Measurements from ENCODE around the gene DST.
"Not testable (repeated sequence)": the region's sequence is repeated elsewhere in the genome, so short reads cannot be mapped to it uniquely, and the experiment has no call there.

The DST gene

DNA sequence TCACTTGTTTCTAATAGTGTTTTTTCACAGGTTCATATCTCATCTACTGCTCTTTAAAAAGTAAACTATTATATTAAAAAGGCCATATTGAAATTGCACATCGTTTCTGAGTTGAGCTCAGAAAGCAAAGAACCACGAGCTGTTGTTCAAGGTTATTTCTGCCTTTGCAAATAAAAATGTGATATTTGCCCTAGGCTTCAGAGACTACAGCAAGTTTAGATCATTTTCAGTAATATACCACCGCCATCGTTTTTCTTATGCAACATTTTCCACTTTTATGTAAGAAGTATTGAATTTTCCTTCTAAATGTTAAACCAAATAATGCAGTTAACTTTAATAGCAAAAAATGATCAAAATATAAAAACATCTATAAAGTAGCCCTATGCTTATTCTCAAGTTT, 71.1 kb downstream of the DST start:
- DNase-seq (ENCODE audit: low spot score): no peak

- DNase-seq (ENCODE audit: low spot score): peak; percentile 7
These were observed 72.0 kb downstream of the DST start for GRCh38 chr6:56570413-56571359.

DNA sequence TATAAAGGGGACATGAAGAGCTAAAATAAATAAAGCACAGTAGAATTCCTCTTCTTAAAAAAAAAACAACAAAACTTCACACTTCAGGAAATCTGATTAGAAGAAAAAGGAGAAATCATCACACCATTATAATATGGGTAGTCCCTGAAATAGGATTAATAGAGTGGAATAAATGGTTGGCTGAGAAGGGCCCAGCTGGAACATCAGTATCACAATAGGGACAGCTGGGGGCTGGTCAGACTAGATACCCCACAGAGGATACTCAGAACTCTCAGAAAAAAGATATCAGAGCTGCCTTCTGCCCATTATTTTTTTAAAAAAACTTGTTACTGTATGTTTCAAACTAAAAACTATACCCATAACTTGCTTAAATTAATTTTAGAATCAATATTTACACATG, 75.2 kb downstream of the DST start:
- DNase-seq (ENCODE audit: low spot score): no peak

- DNase-seq (ENCODE audit: low spot score): not testable (repeated sequence)
These were observed 80.0 kb downstream of the DST start for GRCh38 chr6:56562730-56563129.

- DNase-seq (ENCODE audit: low spot score): no peak
These were observed 85.7 kb downstream of the DST start for GRCh38 chr6:56556751-56557540.

DNA sequence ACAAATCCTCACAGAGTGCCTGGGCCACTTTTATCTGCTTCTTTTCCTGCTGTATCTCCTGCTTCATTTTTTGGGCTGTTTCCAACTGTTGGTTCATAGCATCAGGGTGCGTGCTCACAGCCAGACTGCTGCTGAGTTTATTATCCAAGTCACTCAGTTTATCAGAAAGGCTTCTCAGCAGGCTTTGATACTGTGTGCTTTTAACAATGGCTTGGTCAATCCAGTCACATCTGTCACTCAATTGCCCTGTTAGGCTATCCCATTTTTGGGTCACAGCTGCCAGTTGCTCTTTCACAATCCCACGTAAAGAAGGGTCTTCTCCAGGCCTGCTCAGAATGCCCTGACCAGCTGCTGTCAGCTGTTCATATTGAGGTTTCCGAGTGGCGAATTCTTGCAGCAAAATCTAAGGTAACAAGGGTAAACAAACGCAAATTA, 87.2 kb downstream of the DST start:
- DNase-seq (ENCODE audit: low spot score): no peak

- no peak for DNase-seq (ENCODE audit: low spot score)
These were observed 90.2 kb downstream of the DST start for GRCh38 chr6:56552187-56553130.

DNA sequence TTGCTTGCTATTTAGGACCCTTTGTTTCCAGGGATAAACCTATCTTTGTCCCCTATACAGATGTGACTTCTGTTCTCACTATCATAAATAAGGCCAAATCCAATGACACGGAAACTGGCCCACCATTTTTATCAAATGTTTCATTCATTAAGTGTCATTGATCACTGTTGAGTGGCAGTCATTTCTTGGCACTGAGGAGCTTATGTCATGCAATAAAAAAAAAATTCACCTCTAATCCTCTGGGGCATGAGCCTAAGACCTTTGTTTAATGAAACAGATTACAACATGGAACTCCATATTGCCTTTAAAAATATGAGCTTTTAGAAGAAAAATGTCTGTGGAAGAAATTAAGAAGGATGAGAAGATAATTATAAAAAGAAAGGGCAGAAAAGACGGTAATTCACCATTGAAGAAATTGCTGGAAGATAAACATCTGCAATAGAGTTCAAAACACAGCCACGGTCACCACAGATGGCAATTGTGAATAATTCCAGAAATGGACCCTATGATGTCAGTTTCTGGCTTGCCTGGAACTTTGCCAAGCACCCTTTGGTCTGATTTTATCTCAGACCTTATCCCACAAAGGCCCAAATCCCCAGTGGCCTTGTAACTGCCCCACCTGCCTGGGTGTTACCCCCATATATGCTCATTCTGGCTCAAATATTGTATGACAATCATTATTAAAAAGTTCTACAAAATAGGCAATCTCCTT, 91.1 kb downstream of the DST start:
- DNase-seq (ENCODE audit: low spot score): no peak

- no peak for DNase-seq (ENCODE audit: low spot score)
These were observed 92.4 kb downstream of the DST start for GRCh38 chr6:56550301-56550700.

- DNase-seq (ENCODE audit: low spot score): no peak
These were observed 93.7 kb downstream of the DST start for GRCh38 chr6:56549014-56549413.

GRCh38 chr6:56547687-56548086, 95.0 kb downstream of the DST start:
- DNase-seq (ENCODE audit: low spot score): no peak

DNA sequence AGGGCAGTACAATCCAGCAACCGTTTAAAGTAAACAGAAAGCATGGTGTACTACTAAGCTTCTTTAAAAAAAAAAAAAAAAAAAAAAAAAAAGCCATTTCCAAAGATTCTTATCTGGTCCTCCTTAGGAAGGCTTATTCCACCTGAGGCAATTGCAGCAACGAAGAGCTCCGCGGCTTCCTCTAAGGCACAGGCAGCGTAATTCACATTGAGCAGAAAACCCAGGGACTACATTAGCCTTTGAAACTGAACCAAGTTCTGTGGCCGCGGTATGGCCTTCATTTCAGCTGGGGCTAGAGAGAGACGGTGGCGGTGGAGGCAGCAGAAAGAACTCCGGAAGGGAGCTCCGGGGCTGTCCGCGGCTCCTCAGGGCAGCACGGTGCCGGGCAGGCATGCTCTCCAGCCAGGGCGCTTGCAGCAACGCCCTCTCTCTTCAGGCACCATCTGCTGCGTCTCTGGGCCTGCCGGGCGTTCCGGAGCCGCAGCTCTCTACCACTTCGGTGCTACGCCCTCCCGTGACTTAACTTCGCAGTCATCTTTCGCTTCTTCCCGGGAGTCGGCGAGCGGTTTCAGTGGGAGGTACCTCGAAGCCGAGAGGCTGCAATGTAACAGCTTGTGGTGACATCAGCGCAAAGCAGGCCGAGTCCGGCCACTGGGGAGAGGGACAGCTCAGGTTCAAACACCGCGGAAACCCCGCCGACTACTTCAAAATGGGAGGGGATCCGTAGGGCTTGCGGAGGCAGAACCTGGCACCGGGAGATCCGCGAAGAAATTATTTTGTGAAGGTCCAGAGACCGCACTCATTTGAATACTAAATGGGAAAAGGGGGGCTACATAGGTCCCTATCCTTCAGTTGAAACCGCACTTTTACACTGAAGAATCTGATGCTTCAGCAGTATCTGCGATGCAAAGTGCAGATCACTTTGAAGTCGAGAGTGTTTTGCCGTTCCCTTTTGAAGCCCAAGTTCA, 100.0 kb downstream of the DST start:
- DNase-seq (ENCODE audit: low spot score): peak; percentile 20

DNA sequence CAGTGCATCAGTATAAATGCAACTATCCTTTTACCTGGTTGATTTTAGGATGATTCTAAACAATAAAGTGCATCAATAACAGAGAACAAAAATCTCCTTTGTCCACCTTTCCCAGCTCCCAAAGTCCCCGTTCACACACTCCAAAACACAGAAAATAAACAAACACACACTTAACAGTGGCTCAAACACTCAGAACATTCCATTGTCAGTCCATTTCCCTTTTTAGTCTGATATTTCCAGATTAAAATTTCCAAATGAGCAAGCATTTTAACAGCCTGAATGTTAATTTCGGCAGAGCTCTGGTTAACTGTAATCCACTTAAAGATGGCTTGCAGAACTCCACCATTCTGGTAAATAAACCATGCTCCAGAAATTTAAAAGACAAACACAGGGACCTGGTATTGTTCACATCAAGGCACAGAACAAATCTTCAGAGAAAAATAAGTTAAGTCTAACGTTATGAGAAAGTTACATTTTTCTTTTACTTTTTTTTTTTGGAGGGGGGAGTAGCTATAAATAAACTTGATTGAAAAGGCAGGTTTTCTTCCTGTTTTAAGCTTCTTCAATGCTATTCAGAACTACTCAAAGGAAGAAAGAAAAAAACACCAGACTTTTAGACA, 100.8 kb downstream of the DST start:
- DNase-seq (ENCODE audit: low spot score): no peak

GRCh38 chr6:56541030-56541600, 101.6 kb downstream of the DST start:
- no peak for DNase-seq (ENCODE audit: low spot score)

- DNase-seq (ENCODE audit: low spot score): no peak
These were observed 102.3 kb downstream of the DST start for GRCh38 chr6:56540232-56541029.

GRCh38 chr6:56539527-56540105, 103.1 kb downstream of the DST start:
- DNase-seq (ENCODE audit: low spot score): no peak

DNA sequence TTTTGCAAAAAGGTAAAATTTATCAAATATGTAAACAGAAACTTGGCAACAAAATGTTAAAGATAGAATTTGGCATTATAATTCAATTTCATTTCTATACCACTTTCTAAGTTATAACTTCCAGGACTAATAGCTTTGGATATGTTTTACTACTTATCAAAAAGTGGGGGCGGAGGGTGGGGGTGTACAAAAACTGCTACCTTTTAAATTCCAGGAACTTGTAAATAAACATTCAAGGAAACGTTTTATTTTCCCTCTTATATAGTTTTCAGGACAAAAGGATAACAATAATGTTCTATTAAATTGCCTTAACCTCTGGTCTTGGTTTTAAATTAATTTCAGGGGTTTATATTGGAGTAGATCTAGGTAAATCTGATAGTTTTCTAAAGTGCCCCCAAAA, 103.8 kb downstream of the DST start:
- no peak for DNase-seq (ENCODE audit: low spot score)

DNA sequence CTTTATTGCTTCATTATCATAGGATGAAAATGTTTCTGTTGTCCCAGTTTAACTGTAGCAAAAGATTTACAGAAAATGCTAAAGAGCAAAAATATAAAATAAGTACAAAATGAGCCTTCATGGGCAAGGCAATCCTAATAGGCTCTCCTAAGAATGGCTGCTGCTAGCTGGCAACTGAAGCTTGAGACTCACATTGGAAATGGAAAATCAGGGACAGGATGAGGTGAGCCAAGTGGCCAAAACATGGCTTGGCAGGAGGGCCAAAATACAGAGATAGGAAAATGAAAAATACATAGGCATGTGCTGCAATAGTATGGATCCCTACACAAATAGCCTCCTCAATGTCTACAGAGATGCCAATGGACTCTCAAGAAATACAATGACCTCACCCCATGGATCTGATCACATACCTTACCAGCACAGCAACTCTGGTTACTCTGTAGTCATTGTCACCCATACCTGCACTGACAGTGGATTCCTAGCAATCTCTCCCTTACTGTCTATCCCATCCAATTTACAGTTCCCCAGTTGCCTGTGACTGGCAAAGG, 105.4 kb downstream of the DST start:
- DNase-seq (ENCODE audit: low spot score): no peak
